Measurements from ENCODE around the gene JAKMIP2.

GRCh38 chr5:147575598-147575997, 206.9 kb downstream of the JAKMIP2 start:
- no peak for TF ChIP-seq CTCF (IDR thresholded peaks at IDR 0.05)
- no peak for TF ChIP-seq POLR2A (IDR thresholded peaks at IDR 0.05)
